HepG2 (cell line): Measurements from ENCODE around the gene ELAC2.

ENCODE experiments used
- SMAD1 ChIP-seq: sonication (generic); formaldehyde crosslinking; IDR thresholded peaks from 2 replicates; pipeline ENCODE4 v1.4.0; 2020; ENCODE audit warnings: missing genetic modification reagents, low read depth, mild to moderate bottlenecking, borderline replicate concordance
- TCF7L2 ChIP-seq: IDR thresholded peaks from 2 replicates; pipeline ENCODE4 v1.6.1; 2011; ENCODE audit warnings: mild to moderate bottlenecking, low read depth, low read length, moderate library complexity

DNA sequence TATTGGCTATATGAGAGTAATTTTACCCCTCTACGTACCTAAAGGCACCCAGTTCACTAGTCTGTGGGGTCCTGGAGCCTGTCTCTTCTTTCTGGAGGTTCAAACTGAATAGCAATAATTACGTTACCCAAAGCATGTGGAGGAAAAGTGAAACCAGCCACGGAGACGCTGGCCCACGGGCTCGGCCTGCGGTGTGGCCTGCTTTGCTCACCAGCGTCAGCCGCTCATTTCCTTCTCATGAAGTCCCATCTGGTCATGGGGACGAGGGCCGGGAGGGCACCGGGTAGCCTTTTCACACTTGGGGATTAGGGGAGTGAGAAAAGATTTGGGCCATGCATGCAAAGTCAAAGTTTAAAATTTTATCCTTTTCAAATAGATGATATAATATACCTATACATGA, 26.9 kb downstream of the ELAC2 start:
- no peak for TF ChIP-seq TCF7L2
- no peak for TF ChIP-seq SMAD1
